Gastroesophageal sphincter (tissue), 4 donors: ENCODE data around the gene CHN1. TPM values are rescaled to one million over a fixed set of nuclear protein-coding genes. Genes with fewer than 3 reads are reported as not detected.

ENCODE experiments used
- ATAC-seq: fragments of 150-250 bp; one replicate; pipeline ENCODE4 v1.9.1; 2016; ENCODE audit warnings: mild to moderate bottlenecking, moderate library complexity
- H3K27ac ChIP-seq, 4 donors: fragments of 200-600 bp; sonication (generic) in 3 of 4; 1 replicate in 3 of 4; 2 replicates in 1 of 4; pipeline ENCODE4 v1.5.1; 2016 to 2019
- H3K27me3 ChIP-seq: fragments of 200-600 bp; sonication (generic); one replicate; pipeline ENCODE4 v1.5.1; 2019
- H3K36me3 ChIP-seq, 2 donors: fragments of 200-600 bp; sonication (generic); one replicate each; pipeline ENCODE4 v1.5.1; 2019; ENCODE audit warnings: control low read depth in 1 of 2
- H3K4me1 ChIP-seq, 3 donors: fragments of 200-600 bp; sonication (generic); 1 replicate in 2 of 3; 2 replicates in 1 of 3; pipeline ENCODE4 v1.5.1; 2016 to 2019; ENCODE audit warnings: control low read depth in 2 of 3
- H3K4me3 ChIP-seq, 2 donors: fragments of 200-600 bp; sonication (generic); one replicate each; pipeline ENCODE4 v1.5.1; 2019; ENCODE audit warnings: mild to moderate bottlenecking in 1 of 2, moderate library complexity in 1 of 2
- H3K9me3 ChIP-seq, 3 donors: fragments of 200-600 bp; sonication (generic); one replicate each; pipeline ENCODE4 v1.5.1; 2017 to 2019; ENCODE audit warnings: control low read depth in 2 of 3
- CTCF ChIP-seq, 4 experiments: fragments of 200-600 bp in 2 of 4; fragments of 450-650 bp in 2 of 4; sonication (generic) in 1 of 4; IDR thresholded peaks; one replicate each; pipeline ENCODE4 v1.5.1; 2017 to 2019; ENCODE audit warnings: antibody characterized with exemption in 4 of 4, mild to moderate bottlenecking in 2 of 4, moderate library complexity in 2 of 4
- EP300 ChIP-seq: sonication (generic); formaldehyde crosslinking; IDR thresholded peaks from one replicate; pipeline ENCODE4 v1.6.1; 2017; ENCODE audit warnings: antibody characterized with exemption, mild to moderate bottlenecking
- POLR2A ChIP-seq, 2 donors: fragments of 450-650 bp; IDR thresholded peaks; one replicate each; pipeline ENCODE4 v1.6.1; 2017; ENCODE audit warnings: antibody characterized with exemption in 2 of 2, mild to moderate bottlenecking in 2 of 2, moderate library complexity in 1 of 2
- POLR2AphosphoS5 ChIP-seq: sonication (generic); formaldehyde crosslinking; IDR thresholded peaks from one replicate; pipeline ENCODE4 v1.6.1; 2017; ENCODE audit warnings: antibody characterized with exemption
- whole genome bisulfite sequencing, 2 donors: methylation state at CpG; one replicate each; pipeline ENCODE4 v1.1.5; 2018; ENCODE audit warnings: low coverage in 1 of 2; 5-methylcytosine and 5-hydroxymethylcytosine counted together
- total RNA-seq, 4 donors: library from RNA; depleted of rRNA; stranded (reverse); fragments of >200 nt; gene quantifications; one replicate each; pipeline ENCODE4 v1.1.0, GENCODE V29; 2016

CHN1 gene
- total RNA-seq, 4 donors from 2014 or later = 13.3 to 35.8 (median 31.1) TPM

- Histone ChIP-seq H3K36me3 (peaks cover 0 to 6% of the 10 kb centered on the region in 2 donors), H3K9me3 (no peaks in the 10 kb centered on the region), H3K27ac (peak overlapping the region in 1 of 4 donors; percentile 73), H3K4me1 (peaks cover 2 to 41% (median 14%) of the 10 kb centered on the region in 3 donors), H3K27me3 (no peaks in the 10 kb centered on the region), H3K4me3 (no peak overlapping the region)
- TF ChIP-seq CTCF (IDR thresholded peaks at IDR 0.05) (no peak), POLR2A (IDR thresholded peaks at IDR 0.05) (no peak), POLR2AphosphoS5 (no peak), EP300 (no peak)
- ATAC-seq = no peak
- WGBS, 2 donors = 30 to 38% methylated on average over 2 of the region's 2 CpGs
Measured at GRCh38 chr2:174826051-174826450, 179.1 kb downstream of the CHN1 start.

- Histone ChIP-seq H3K4me3 (no peak overlapping the region), H3K36me3 (peaks cover 0 to 14% of the 10 kb centered on the region in 2 donors), H3K4me1 (peaks cover 2 to 34% (median 11%) of the 10 kb centered on the region in 3 donors), H3K9me3 (no peaks in the 10 kb centered on the region), H3K27ac (no peak overlapping the region), H3K27me3 (no peaks in the 10 kb centered on the region)
- TF ChIP-seq POLR2A (IDR thresholded peaks at IDR 0.05) (no peak), CTCF (IDR thresholded peaks at IDR 0.05) (no peak)
- no peak for ATAC-seq
Measured at GRCh38 chr2:174824068-174824467, 181.1 kb downstream of the CHN1 start.

- H3K9me3 ChIP-seq = no peaks in the 10 kb centered on the region
- H3K36me3 ChIP-seq = peaks cover 0 to 14% of the 10 kb centered on the region in 2 donors
- no peak overlapping the region for H3K4me3 ChIP-seq
- no peaks in the 10 kb centered on the region for H3K27me3 ChIP-seq
- peaks cover 0 to 10% (median 8%) of the 10 kb centered on the region in 3 donors for H3K4me1 ChIP-seq
- TF ChIP-seq POLR2AphosphoS5 (no peak), CTCF (IDR thresholded peaks at IDR 0.05) (no peak), EP300 (no peak), POLR2A (IDR thresholded peaks at IDR 0.05) (no peak)
- ATAC-seq = no peak
- 82 to 87% methylated on average over 4 of the region's 4 CpGs for WGBS, 2 donors
- no peak overlapping the region for H3K27ac ChIP-seq
Measured at GRCh38 chr2:174821628-174822027, 183.6 kb downstream of the CHN1 start.

GRCh38 chr2:174820361-174820760 lies 184.8 kb downstream of the CHN1 start:
- no peak for TF ChIP-seq POLR2A (IDR thresholded peaks at IDR 0.05)
- TF ChIP-seq POLR2AphosphoS5 = no peak
- no peak for TF ChIP-seq EP300
- no peak for TF ChIP-seq CTCF (IDR thresholded peaks at IDR 0.05)
- Histone ChIP-seq H3K27me3 (no peaks in the 10 kb centered on the region), H3K4me1 (no peaks in the 10 kb centered on the region), H3K27ac (no peak overlapping the region), H3K36me3 (peaks cover 0 to 14% of the 10 kb centered on the region in 2 donors), H3K9me3 (no peaks in the 10 kb centered on the region), H3K4me3 (no peak overlapping the region)
- WGBS, 2 donors = 97% methylated on average over 4 of the region's 6 CpGs; no CpG with 5 or more reads in 1 of the 2 donors
- ATAC-seq = no peak

GRCh38 chr2:174815526-174815925 lies 189.7 kb downstream of the CHN1 start:
- no peaks in the 10 kb centered on the region for H3K4me1 ChIP-seq
- no peaks in the 10 kb centered on the region for H3K9me3 ChIP-seq
- H3K27me3 ChIP-seq = no peaks in the 10 kb centered on the region
- ATAC-seq = no peak
- H3K4me3 ChIP-seq = no peak overlapping the region
- H3K27ac ChIP-seq = no peak overlapping the region
- no peak for TF ChIP-seq CTCF (IDR thresholded peaks at IDR 0.05)
- TF ChIP-seq EP300 = no peak
- no peak for TF ChIP-seq POLR2AphosphoS5
- TF ChIP-seq POLR2A (IDR thresholded peaks at IDR 0.05) = no peak
- 0 to 80% methylated on average over 1 of the region's 2 CpGs for WGBS, 2 donors
- H3K36me3 ChIP-seq = peaks cover 0 to 11% of the 10 kb centered on the region in 2 donors
